C4-2B (cell line): ENCODE data around the gene HMBS.

Source experiments
- ZFX ChIP-seq: fragments of 450-650 bp; IDR thresholded peaks from 2 replicates; pipeline ENCODE4 v1.6.1; 2017
- TF ChIP-seq, protein P1 (sequence below): fragments of 450-650 bp; conservative IDR thresholded peaks from 2 replicates; pipeline ENCODE4 v1.5.1; 2017; ENCODE audit warnings: mild to moderate bottlenecking

- TF ChIP-seq, protein P1, sequence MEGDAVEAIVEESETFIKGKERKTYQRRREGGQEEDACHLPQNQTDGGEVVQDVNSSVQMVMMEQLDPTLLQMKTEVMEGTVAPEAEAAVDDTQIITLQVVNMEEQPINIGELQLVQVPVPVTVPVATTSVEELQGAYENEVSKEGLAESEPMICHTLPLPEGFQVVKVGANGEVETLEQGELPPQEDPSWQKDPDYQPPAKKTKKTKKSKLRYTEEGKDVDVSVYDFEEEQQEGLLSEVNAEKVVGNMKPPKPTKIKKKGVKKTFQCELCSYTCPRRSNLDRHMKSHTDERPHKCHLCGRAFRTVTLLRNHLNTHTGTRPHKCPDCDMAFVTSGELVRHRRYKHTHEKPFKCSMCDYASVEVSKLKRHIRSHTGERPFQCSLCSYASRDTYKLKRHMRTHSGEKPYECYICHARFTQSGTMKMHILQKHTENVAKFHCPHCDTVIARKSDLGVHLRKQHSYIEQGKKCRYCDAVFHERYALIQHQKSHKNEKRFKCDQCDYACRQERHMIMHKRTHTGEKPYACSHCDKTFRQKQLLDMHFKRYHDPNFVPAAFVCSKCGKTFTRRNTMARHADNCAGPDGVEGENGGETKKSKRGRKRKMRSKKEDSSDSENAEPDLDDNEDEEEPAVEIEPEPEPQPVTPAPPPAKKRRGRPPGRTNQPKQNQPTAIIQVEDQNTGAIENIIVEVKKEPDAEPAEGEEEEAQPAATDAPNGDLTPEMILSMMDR: no peak
- no peak for TF ChIP-seq ZFX
Observed at GRCh38 chr11:119113716-119114115, 29.0 kb downstream of the HMBS start.
